Breast epithelium (tissue), 4 donors: ENCODE results near the gene ULK4. TPM values are rescaled to one million over a fixed set of nuclear protein-coding genes. Genes with fewer than 3 reads are reported as not detected.
"Not testable (repeated sequence)": the region's sequence is repeated elsewhere in the genome, so short reads cannot be mapped to it uniquely, and the experiment has no call there.

Experiments
- DNase-seq, 2 donors: peaks; one replicate each; pipeline ENCODE4 v3.0.0-alpha.2; 2019; ENCODE audit warnings: low spot score in 2 of 2
- H3K27ac ChIP-seq, 2 donors: fragments of 200-600 bp; sonication (generic) in 1 of 2; one replicate each; pipeline ENCODE4 v1.5.1; 2016 to 2019; ENCODE audit warnings: mild to moderate bottlenecking in 1 of 2
- H3K27me3 ChIP-seq, 2 donors: fragments of 200-600 bp; sonication (generic) in 1 of 2; one replicate each; pipeline versions ENCODE4 v1.5.1 to v1.6.0; 2017 to 2019; ENCODE audit warnings: control low read depth in 1 of 2, mild to moderate bottlenecking in 1 of 2
- H3K36me3 ChIP-seq: fragments of 200-600 bp; one replicate; pipeline ENCODE4 v1.5.1; 2019
- H3K4me1 ChIP-seq, 2 donors: fragments of 200-600 bp; sonication (generic); one replicate each; pipeline ENCODE4 v1.5.1; 2016 to 2019; ENCODE audit warnings: control low read depth in 1 of 2
- H3K4me3 ChIP-seq, 3 donors: fragments of 200-600 bp; sonication (generic); 1 replicate in 2 of 3; 2 replicates in 1 of 3; pipeline ENCODE4 v1.5.1; 2016 to 2019; ENCODE audit warnings: mild to moderate bottlenecking in 3 of 3, moderate library complexity in 2 of 3
- H3K9me3 ChIP-seq, 2 donors: fragments of 200-600 bp; sonication (generic) in 1 of 2; one replicate each; pipeline ENCODE4 v1.5.1; 2016 to 2019; ENCODE audit warnings: control low read depth in 1 of 2
- CTCF ChIP-seq, 3 donors: fragments of 450-650 bp; IDR thresholded peaks; one replicate each; pipeline ENCODE4 v1.5.1; 2016 to 2017; ENCODE audit warnings: antibody characterized with exemption in 3 of 3, mild to moderate bottlenecking in 3 of 3, moderate library complexity in 3 of 3
- POLR2A ChIP-seq: fragments of 450-650 bp; IDR thresholded peaks from one replicate; pipeline ENCODE4 v1.6.1; 2016; ENCODE audit warnings: antibody characterized with exemption, mild to moderate bottlenecking, moderate library complexity
- POLR2AphosphoS5 ChIP-seq, 3 donors: sonication (generic); formaldehyde crosslinking; IDR thresholded peaks; one replicate each; pipeline ENCODE4 v1.6.1; 2017; ENCODE audit warnings: antibody characterized with exemption in 3 of 3
- intact Hi-C: fragments of 100-400 bp; cut with DNase I; formaldehyde crosslinking; loops from one replicate; pipeline ENCODE4 v1.15.1; 2023; ENCODE audit warnings: low total_unique reads
- total RNA-seq, 3 donors: library from RNA; depleted of rRNA; stranded (reverse); fragments of >200 nt; gene quantifications; one replicate each; pipeline ENCODE4 v1.1.0, GENCODE V29; 2016

The ULK4 gene
- total RNA-seq, 3 donors from 2014 or later: 23.0 to 52.8 (median 31.8) TPM

- no peak overlapping the region for H3K27ac ChIP-seq
- no peak for DNase-seq
- TF ChIP-seq POLR2A (no peak), CTCF (IDR thresholded peaks at IDR 0.05) (no peak), POLR2AphosphoS5 (IDR thresholded peaks at IDR 0.05) (no peak)
- no peaks in the 10 kb centered on the region for H3K4me1 ChIP-seq
- no peaks in the 10 kb centered on the region for H3K36me3 ChIP-seq
- H3K4me3 ChIP-seq: no peak overlapping the region
- no peaks in the 10 kb centered on the region for H3K9me3 ChIP-seq
- no peaks in the 10 kb centered on the region for H3K27me3 ChIP-seq
- intact Hi-C loops: no loop called here
Measured at GRCh38 chr3:41462103-41462691, 499.7 kb downstream of the ULK4 start.

GRCh38 chr3:41460736-41461135 is 501.2 kb downstream of the ULK4 start:
- H3K4me3 ChIP-seq: no peak overlapping the region
- H3K36me3 ChIP-seq: no peaks in the 10 kb centered on the region
- no peaks in the 10 kb centered on the region for H3K9me3 ChIP-seq
- intact Hi-C loops: no loop called here
- H3K4me1 ChIP-seq: no peaks in the 10 kb centered on the region
- no peak for TF ChIP-seq CTCF (IDR thresholded peaks at IDR 0.05)
- TF ChIP-seq POLR2AphosphoS5 (IDR thresholded peaks at IDR 0.05): no peak
- no peak for TF ChIP-seq POLR2A
- no peaks in the 10 kb centered on the region for H3K27me3 ChIP-seq
- H3K27ac ChIP-seq: no peak overlapping the region
- no peak for DNase-seq

- Histone ChIP-seq H3K27me3 (no peaks in the 10 kb centered on the region), H3K4me1 (no peaks in the 10 kb centered on the region), H3K27ac (no peak overlapping the region), H3K36me3 (no peaks in the 10 kb centered on the region), H3K9me3 (no peaks in the 10 kb centered on the region), H3K4me3 (no peak overlapping the region)
- no peak for DNase-seq
- TF ChIP-seq POLR2A (no peak), CTCF (IDR thresholded peaks at IDR 0.05) (no peak), POLR2AphosphoS5 (IDR thresholded peaks at IDR 0.05) (no peak)
- intact Hi-C loops: no loop called here
Measured at GRCh38 chr3:41457176-41457575, 504.7 kb downstream of the ULK4 start.

- intact Hi-C loops: no loop called here
- Histone ChIP-seq H3K4me3 (no peak overlapping the region), H3K9me3 (no peaks in the 10 kb centered on the region), H3K36me3 (no peaks in the 10 kb centered on the region), H3K4me1 (no peaks in the 10 kb centered on the region), H3K27ac (no peak overlapping the region), H3K27me3 (no peaks in the 10 kb centered on the region)
- no peak for DNase-seq
- TF ChIP-seq POLR2A (no peak), POLR2AphosphoS5 (IDR thresholded peaks at IDR 0.05) (no peak), CTCF (IDR thresholded peaks at IDR 0.05) (no peak)
Measured at GRCh38 chr3:41456162-41456561, 505.7 kb downstream of the ULK4 start.

GRCh38 chr3:41453618-41454017 is 508.3 kb downstream of the ULK4 start:
- H3K36me3 ChIP-seq, H3K4me1 ChIP-seq, intact Hi-C loops, H3K27me3 ChIP-seq, H3K9me3 ChIP-seq, H3K4me3 ChIP-seq, DNase-seq, H3K27ac ChIP-seq: not testable (repeated sequence)
